Mesothelial cell of epicardium (in vitro differentiated cells): ENCODE measurements around the gene ADAMTSL4. TPM values are rescaled to one million over a fixed set of nuclear protein-coding genes. Genes with fewer than 3 reads are reported as not detected.
A peak's percentile ranks its signal among the peaks of the same experiment; 100 is the strongest.
"Not testable (repeated sequence)": the region's sequence is repeated elsewhere in the genome, so short reads cannot be mapped to it uniquely, and the experiment has no call there.

ENCODE experiments used
- DNase-seq, 2 experiments: peaks; one replicate each; pipeline ENCODE4 v3.0.0; 2021; ENCODE audit warnings: low spot score in 2 of 2; ENCODE audit not compliant: unreplicated experiment in 2 of 2
- H3K27ac Mint-ChIP-seq: 2 replicates; pipeline ENCODE4 v1.8.0; 2021; ENCODE audit warnings: mixed read lengths
- H3K27me3 Mint-ChIP-seq: 2 replicates; pipeline ENCODE4 v1.8.0; 2021; ENCODE audit warnings: low read depth, mixed read lengths
- H3K36me3 Mint-ChIP-seq: 2 replicates; pipeline ENCODE4 v1.8.0; 2021; ENCODE audit warnings: mixed read lengths
- H3K4me1 Mint-ChIP-seq: 2 replicates; pipeline ENCODE4 v1.8.0; 2021; ENCODE audit warnings: mixed read lengths
- H3K4me3 Mint-ChIP-seq: 2 replicates; pipeline ENCODE4 v1.8.0; 2021; ENCODE audit warnings: mild to moderate bottlenecking, moderate library complexity, mixed read lengths
- H3K9me3 Mint-ChIP-seq: 2 replicates; pipeline ENCODE4 v1.8.0; 2021; ENCODE audit warnings: mixed read lengths
- CTCF ChIP-seq: fragments of 200-600 bp; sonication (generic); IDR thresholded peaks from one replicate; pipeline ENCODE4 v1.5.0; 2021; ENCODE audit warnings: antibody characterized with exemption; ENCODE audit not compliant: unreplicated experiment
- total RNA-seq: library from RNA; stranded (reverse); gene quantifications from 3 replicates; pipeline ENCODE4 v1.2.1, GENCODE V29; 2021

ADAMTSL4 gene
- total RNA-seq, 1 donor from 2014 or later, result 16.6 TPM

GRCh38 chr1:150596095-150596892 lies 47.1 kb downstream of the ADAMTSL4 start:
- Mint-ChIP-seq H3K36me3 (peaks cover 16% of the 10 kb centered on the region), H3K27me3 (no peaks in the 10 kb centered on the region), H3K9me3 (peaks cover 3% of the 10 kb centered on the region), H3K4me1 (no peaks in the 10 kb centered on the region), H3K27ac (no peak overlapping the region), H3K4me3 (no peak overlapping the region)
- DNase-seq, result no peak
- no peak for TF ChIP-seq CTCF

- no peak for DNase-seq
- TF ChIP-seq CTCF, result no peak
- Mint-ChIP-seq H3K36me3 (peaks cover 13% of the 10 kb centered on the region), H3K9me3 (peaks cover 3% of the 10 kb centered on the region), H3K4me1 (no peaks in the 10 kb centered on the region), H3K4me3 (no peak overlapping the region), H3K27ac (no peak overlapping the region), H3K27me3 (no peaks in the 10 kb centered on the region)
These were observed 47.8 kb downstream of the ADAMTSL4 start for GRCh38 chr1:150596976-150597375.

DNA sequence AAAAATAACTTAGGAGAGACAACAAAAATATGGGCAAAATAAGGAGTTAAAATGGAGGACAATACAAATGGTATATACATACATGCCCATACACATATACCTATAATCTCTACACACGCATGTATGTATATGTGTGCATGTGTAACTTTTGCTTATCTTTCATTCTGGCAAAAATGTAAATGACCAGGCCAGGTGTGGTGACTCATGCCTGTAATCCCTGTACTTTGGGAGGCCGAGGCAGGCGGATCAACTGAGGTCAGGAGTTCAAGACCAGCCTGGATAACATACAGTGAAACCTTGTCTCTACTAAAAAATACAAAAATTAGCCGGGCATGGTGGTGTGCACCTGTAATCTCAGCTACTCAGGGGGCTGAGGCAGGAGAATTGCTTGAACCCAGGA lies 49.1 kb downstream of the ADAMTSL4 start:
- not testable (repeated sequence) for H3K4me3 Mint-ChIP-seq, H3K27ac Mint-ChIP-seq, H3K27me3 Mint-ChIP-seq, H3K4me1 Mint-ChIP-seq, H3K9me3 Mint-ChIP-seq, DNase-seq
- H3K36me3 Mint-ChIP-seq, result peaks cover 12% of the 10 kb centered on the region

- Mint-ChIP-seq H3K27me3 (no peaks in the 10 kb centered on the region), H3K36me3 (peaks cover 7% of the 10 kb centered on the region), H3K4me1 (peaks cover 11% of the 10 kb centered on the region), H3K27ac (no peak overlapping the region), H3K9me3 (no peaks in the 10 kb centered on the region), H3K4me3 (no peak overlapping the region)
- no peak for TF ChIP-seq CTCF
- no peak for DNase-seq
These were observed 52.3 kb downstream of the ADAMTSL4 start for GRCh38 chr1:150601540-150601939.

GRCh38 chr1:150602372-150602771 lies 53.2 kb downstream of the ADAMTSL4 start:
- not testable (repeated sequence) for H3K36me3 Mint-ChIP-seq, DNase-seq, H3K27me3 Mint-ChIP-seq, H3K27ac Mint-ChIP-seq, H3K4me3 Mint-ChIP-seq, H3K9me3 Mint-ChIP-seq
- H3K4me1 Mint-ChIP-seq, result peaks cover 11% of the 10 kb centered on the region

GRCh38 chr1:150603711-150604110 lies 54.5 kb downstream of the ADAMTSL4 start:
- Mint-ChIP-seq H3K27ac (peak overlapping the region; percentile 19), H3K36me3 (peaks cover 7% of the 10 kb centered on the region), H3K9me3 (no peaks in the 10 kb centered on the region), H3K4me3 (no peak overlapping the region), H3K27me3 (no peaks in the 10 kb centered on the region), H3K4me1 (peaks cover 11% of the 10 kb centered on the region)
- TF ChIP-seq CTCF, result no peak
- DNase-seq, result no peak
